ENCODE measurements around the gene BEND2. TPM values are rescaled to one million over a fixed set of nuclear protein-coding genes. Genes with fewer than 3 reads are reported as not detected.

The BEND2 gene
- total RNA-seq, 1 experiment from 2014 or later: not detected

GRCh38 chrX:18228069-18228468 lies 7.4 kb upstream of the BEND2 start:
- Histone ChIP-seq H3K4me1 (no peaks in the 10 kb centered on the region), H3K4me3 (ENCODE audit: low read depth, low read length) (no peak overlapping the region), H3K9me3 (no peaks in the 10 kb centered on the region), H3K36me3 (ENCODE audit: control insufficient read depth, insufficient read depth, low read length) (no peaks in the 10 kb centered on the region), H3K27me3 (replicated peaks; ENCODE audit: control insufficient read depth, insufficient read depth, low read length) (no peaks in the 10 kb centered on the region)
- H3K4me3 Mint-ChIP-seq (ENCODE audit: unreplicated experiment): no peak overlapping the region
- no peak for TF ChIP-seq CTCF (IDR thresholded peaks at IDR 0.05; ENCODE audit: insufficient read depth in 1 of 2, low read depth in 1 of 2, low read length in 1 of 2, severe bottlenecking in 1 of 2, unreplicated experiment in 1 of 2)
- ChIA-PET CTCF (no interaction called here), POLR2A (no interaction called here)
- intact Hi-C loops (cut with micrococcal nuclease; ENCODE audit: unreplicated experiment): no loop called here
- no TSS peak for BruUV-seq (replicated peaks)
- H3K36me3 Mint-ChIP-seq (ENCODE audit: insufficient read depth, unreplicated experiment): no peaks in the 10 kb centered on the region
- peaks cover 9% of the 10 kb centered on the region for H3K9me3 Mint-ChIP-seq (ENCODE audit: unreplicated experiment)
- peaks cover 4% of the 10 kb centered on the region for H3K27me3 Mint-ChIP-seq (ENCODE audit: insufficient read depth, unreplicated experiment)
- no peak overlapping the region for H3K27ac Mint-ChIP-seq (ENCODE audit: unreplicated experiment)
- DNase-seq: no peak
- H3K4me1 Mint-ChIP-seq (ENCODE audit: low read depth, unreplicated experiment): no peaks in the 10 kb centered on the region

GRCh38 chrX:18227458-18227857 lies 6.8 kb upstream of the BEND2 start:
- TF ChIP-seq CTCF (IDR thresholded peaks at IDR 0.05; ENCODE audit: insufficient read depth in 1 of 2, low read depth in 1 of 2, low read length in 1 of 2, severe bottlenecking in 1 of 2, unreplicated experiment in 1 of 2): no peak
- Mint-ChIP-seq H3K27me3 (ENCODE audit: insufficient read depth, unreplicated experiment) (peaks cover 4% of the 10 kb centered on the region), H3K4me1 (ENCODE audit: low read depth, unreplicated experiment) (no peaks in the 10 kb centered on the region), H3K4me3 (ENCODE audit: unreplicated experiment) (no peak overlapping the region), H3K27ac (ENCODE audit: unreplicated experiment) (no peak overlapping the region), H3K36me3 (ENCODE audit: insufficient read depth, unreplicated experiment) (no peaks in the 10 kb centered on the region), H3K9me3 (ENCODE audit: unreplicated experiment) (peaks cover 9% of the 10 kb centered on the region)
- Histone ChIP-seq H3K36me3 (ENCODE audit: control insufficient read depth, insufficient read depth, low read length) (no peaks in the 10 kb centered on the region), H3K27me3 (replicated peaks; ENCODE audit: control insufficient read depth, insufficient read depth, low read length) (no peaks in the 10 kb centered on the region), H3K4me1 (no peaks in the 10 kb centered on the region), H3K4me3 (ENCODE audit: low read depth, low read length) (no peak overlapping the region), H3K9me3 (no peaks in the 10 kb centered on the region)
- POLR2A ChIA-PET: no interaction called here
- no peak for DNase-seq
- no TSS peak for BruUV-seq (replicated peaks)
- CTCF ChIA-PET: no interaction called here
- intact Hi-C loops (cut with micrococcal nuclease; ENCODE audit: unreplicated experiment): no loop called here

GRCh38 chrX:18210470-18210869 lies 10.2 kb downstream of the BEND2 start:
- POLR2A ChIA-PET: no interaction called here
- DNase-seq: no peak
- intact Hi-C loops (cut with micrococcal nuclease; ENCODE audit: unreplicated experiment): no loop called here
- BruUV-seq (replicated peaks): no TSS peak
- Histone ChIP-seq H3K4me1 (no peaks in the 10 kb centered on the region), H3K36me3 (ENCODE audit: control insufficient read depth, insufficient read depth, low read length) (no peaks in the 10 kb centered on the region), H3K4me3 (ENCODE audit: low read depth, low read length) (no peak overlapping the region), H3K9me3 (no peaks in the 10 kb centered on the region), H3K27me3 (replicated peaks; ENCODE audit: control insufficient read depth, insufficient read depth, low read length) (no peaks in the 10 kb centered on the region)
- H3K27me3 Mint-ChIP-seq (ENCODE audit: insufficient read depth, unreplicated experiment): peaks cover 5% of the 10 kb centered on the region
- H3K36me3 Mint-ChIP-seq (ENCODE audit: insufficient read depth, unreplicated experiment): no peaks in the 10 kb centered on the region
- H3K4me3 Mint-ChIP-seq (ENCODE audit: unreplicated experiment): no peak overlapping the region
- TF ChIP-seq CTCF (IDR thresholded peaks at IDR 0.05; ENCODE audit: insufficient read depth in 1 of 2, low read depth in 1 of 2, low read length in 1 of 2, severe bottlenecking in 1 of 2, unreplicated experiment in 1 of 2): peak in 1 of 2 experiments; percentile 10
- no peaks in the 10 kb centered on the region for H3K4me1 Mint-ChIP-seq (ENCODE audit: low read depth, unreplicated experiment)
- no peaks in the 10 kb centered on the region for H3K9me3 Mint-ChIP-seq (ENCODE audit: unreplicated experiment)
- CTCF ChIA-PET: no interaction called here
- no peak overlapping the region for H3K27ac Mint-ChIP-seq (ENCODE audit: unreplicated experiment)
